ENCODE measurements around the gene IFRD2.

IFRD2 gene

GRCh38 chr3:50302095-50303012 lies 10.1 kb upstream of the IFRD2 start:
- no peak for DNase-seq (ENCODE audit: low read depth)

DNA sequence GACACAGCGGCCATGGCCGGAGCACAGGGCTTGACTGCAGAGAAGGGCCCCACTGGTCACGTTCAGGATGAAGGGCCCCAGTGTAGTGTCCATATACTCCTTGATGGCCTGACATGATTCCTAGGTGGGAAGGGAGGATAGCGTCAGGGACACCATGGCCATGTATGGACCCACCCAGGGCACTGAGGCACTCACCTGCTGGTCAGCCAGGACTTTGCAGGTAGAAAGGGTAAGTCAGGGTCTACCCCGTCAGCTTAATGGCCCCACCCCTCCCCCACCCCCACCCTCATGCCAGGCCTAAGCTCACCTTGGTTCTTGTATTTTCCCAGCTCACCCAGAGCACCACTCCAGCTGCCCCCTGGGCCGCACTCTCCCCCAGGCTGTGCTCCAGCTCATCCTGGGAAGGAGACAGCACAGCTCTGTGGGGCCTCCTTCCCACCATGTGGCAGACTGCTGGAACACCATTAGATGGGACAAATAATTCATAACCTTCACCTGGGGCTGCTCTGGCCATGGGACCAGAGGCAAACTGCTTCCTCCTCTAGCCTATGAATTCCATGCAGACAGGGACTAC lies 8.5 kb upstream of the IFRD2 start:
- no peak for DNase-seq (ENCODE audit: low read depth)

DNA sequence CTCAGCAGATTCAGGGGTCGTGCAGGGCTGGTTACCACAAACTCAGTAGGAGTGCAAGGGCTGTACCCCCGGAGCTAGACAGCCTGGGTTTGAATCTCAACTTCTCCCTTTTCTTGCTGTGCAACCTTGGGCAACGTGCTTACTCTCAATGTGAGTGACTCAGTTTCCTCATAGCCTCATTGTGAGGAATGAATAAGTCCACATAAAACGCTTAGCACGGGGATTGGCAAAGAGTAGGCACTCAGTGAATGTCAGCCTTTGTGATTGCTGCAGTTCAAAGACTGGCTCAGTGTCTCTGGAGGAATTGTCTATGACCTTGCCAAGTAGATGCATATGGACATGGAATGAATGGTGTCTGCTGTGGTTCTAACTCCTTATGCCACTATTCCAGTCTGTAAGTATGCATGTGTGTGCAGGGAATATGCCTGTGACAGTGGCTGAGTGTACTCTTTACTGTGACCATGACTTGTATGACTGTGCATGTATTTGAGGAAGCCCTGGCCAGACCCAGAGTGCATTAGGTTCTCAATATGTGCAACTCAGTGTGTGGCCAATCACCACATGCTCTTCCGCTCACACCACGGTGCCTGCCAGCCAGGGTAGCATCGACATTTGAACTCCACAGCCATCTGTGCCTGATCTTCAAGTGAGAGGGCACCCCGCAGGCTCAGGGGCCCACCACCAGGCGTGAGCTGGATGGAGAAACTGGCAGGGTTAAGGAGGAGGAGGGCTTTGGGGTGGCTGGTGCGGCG lies 7.9 kb upstream of the IFRD2 start:
- DNase-seq (ENCODE audit: low read depth): no peak

GRCh38 chr3:50299638-50299928 lies 7.4 kb upstream of the IFRD2 start:
- no peak for DNase-seq (ENCODE audit: low read depth)

DNA sequence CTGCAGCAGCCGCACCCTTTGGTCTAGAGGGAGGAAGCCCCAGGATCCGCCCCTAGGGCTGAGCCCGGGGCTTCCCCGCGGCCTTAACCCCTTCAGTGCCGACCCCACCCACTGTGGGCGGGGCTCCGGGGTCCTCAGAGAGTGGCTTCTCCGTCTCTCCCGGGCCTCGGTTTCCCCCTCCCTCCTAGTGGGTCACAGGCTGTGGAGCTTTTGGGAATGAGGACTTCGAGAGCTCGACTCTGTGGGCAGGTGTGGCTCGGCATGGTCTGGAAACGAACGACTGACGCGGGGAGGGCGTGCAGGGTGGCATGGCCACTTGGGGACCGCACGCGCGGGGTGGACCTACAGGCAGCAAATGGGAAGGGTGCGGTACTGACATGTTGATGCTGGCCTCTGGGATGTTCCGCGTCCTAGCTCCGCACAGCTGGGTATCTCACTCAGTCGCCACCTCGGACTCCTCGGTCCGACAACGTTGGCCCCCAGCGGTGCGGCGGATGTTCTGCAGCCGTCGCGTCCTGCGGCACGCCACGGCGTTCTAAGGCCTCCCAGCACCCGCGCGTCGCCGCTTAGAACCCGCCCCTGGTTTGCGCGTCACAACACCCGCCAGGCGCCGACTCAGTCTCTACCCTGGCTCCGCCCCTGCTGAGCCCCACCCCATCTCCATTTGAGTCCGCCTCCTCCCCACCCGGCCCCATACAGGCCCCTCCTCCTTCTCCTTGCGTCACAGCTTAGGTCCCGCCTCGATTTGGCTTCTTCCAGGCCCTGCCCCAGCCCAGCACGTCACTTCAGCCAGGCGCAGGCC lies 6.8 kb upstream of the IFRD2 start, which contains the start of the genes HYAL3 and NAA80:
TSS of gene HYAL3 (minus strand) at position 570 of the 802 bp plus-strand sequence. CDS start 3,803 bp downstream, outside the sequence.
TSS of gene NAA80 (minus strand) at position 570 of the 802 bp plus-strand sequence. CDS start 1,942 bp downstream, outside the sequence.
- DNase-seq (ENCODE audit: low read depth): peak; percentile 99

DNA sequence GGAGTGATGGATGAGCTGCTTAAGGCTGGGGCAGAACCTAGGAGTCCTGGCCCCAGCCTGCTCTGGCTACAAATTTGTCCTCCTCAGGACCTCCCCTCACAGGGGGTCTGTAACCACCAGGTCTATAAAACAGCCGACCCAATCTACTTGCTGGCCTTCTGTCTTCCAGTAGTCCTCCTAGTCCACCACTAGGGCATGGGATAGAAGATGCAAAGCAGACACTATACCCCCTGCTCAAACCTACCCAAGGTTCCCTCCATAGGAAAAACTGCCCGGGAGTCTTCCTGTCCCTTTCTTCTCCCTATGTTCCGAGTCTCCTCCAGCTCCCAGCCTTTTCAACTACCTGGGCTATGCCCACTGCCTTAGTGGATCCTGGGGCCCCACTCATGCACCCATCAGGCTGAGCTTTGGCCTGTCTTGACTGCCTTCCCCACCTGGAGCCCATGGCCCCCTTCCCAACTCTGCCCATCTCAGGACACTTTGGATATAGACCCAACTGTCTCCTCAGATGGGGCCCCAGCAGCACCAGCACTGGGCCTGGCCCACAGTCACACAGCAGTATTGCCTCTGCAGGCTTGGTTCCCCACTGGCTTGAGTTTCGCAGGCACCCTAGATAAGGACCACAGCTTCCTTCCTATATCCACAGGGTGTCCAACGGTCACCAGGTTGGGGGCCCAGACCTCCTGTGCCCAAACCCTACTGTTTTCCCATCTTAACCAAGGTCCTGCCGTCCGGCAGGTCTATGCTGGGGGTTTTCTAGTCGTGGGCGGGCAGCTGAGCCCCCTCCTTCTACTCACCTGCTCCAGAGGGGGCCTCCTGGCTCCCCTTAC lies 5.9 kb upstream of the IFRD2 start:
- DNase-seq (ENCODE audit: low read depth): peak; percentile 66

GRCh38 chr3:50297384-50297775 lies 5.2 kb upstream of the IFRD2 start:
- DNase-seq (ENCODE audit: low read depth): no peak

DNA sequence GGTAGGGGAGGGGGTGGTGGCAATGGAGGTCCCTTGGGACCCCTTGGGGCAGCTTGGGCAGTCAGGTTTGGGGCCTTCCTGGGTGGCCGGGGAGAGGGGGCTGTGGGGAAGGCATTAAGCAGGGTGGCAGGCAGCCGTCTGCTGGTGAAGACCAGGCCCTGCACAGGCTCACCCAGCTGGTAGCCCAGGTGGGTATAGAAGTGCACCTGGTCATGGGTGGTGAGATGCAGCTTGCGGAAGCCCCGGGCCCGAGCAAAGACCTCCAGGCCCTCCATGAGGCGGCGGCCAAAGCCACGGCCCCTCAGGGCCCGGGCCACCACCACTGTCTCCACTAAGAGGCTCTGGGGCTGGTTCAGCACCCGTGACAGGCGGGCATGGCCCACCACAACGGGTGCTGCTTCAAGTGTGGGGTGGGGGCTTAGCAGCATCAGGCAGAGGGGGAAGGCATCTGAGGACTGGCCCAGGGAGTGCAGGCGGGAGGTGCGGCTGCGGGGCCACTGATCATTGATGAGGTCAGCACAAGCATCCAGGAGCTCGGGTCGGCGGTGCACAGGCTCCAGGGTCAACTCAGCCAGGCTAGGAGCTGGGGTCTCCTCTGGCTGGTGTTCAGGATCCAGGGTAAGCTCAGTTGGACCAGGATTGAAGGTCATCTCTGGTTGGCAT lies 4.6 kb upstream of the IFRD2 start:
- no peak for DNase-seq (ENCODE audit: low read depth)

DNA sequence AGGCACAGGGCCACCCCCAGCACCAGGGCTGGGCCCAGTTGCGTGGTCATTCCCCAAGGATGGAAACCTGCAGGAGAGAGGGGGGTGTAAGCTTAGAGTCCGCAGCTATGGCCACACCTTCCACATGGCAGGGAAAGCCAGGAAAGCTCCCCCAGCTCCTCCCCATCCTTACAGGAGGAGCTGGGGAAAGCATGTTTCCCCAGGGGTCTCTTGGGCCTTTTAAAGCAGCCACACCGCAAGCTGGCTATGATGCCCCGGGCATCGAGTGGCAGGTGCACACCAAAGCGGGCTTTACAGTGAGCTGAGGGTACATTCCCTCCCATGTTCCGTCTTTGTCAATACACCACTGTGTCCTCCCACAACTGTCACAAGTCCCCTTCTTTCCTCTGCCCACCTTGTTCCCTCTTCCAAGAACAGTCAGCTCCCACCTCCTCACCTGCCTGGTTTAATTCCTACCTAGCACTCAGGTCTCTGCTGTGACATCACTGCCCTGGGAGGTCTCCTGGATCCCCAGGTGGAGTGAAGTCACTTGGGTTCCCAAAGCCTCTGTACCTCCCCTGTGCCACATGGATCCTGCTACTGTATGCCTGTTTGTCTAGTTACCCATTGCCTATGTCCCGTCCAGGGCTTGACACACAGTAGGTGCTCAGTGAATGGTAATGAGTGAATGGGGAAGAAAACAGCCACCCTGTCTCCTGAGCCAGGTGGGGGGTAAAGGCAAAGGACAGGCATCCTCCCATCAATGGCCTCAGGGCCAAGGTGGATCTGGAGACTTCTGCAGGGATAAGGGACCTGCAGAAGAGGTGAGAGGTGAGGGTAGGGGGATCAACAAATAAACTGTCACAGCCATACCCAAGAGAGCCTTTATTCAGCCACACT lies 3.6 kb upstream of the IFRD2 start:
- DNase-seq (ENCODE audit: low read depth): no peak

DNA sequence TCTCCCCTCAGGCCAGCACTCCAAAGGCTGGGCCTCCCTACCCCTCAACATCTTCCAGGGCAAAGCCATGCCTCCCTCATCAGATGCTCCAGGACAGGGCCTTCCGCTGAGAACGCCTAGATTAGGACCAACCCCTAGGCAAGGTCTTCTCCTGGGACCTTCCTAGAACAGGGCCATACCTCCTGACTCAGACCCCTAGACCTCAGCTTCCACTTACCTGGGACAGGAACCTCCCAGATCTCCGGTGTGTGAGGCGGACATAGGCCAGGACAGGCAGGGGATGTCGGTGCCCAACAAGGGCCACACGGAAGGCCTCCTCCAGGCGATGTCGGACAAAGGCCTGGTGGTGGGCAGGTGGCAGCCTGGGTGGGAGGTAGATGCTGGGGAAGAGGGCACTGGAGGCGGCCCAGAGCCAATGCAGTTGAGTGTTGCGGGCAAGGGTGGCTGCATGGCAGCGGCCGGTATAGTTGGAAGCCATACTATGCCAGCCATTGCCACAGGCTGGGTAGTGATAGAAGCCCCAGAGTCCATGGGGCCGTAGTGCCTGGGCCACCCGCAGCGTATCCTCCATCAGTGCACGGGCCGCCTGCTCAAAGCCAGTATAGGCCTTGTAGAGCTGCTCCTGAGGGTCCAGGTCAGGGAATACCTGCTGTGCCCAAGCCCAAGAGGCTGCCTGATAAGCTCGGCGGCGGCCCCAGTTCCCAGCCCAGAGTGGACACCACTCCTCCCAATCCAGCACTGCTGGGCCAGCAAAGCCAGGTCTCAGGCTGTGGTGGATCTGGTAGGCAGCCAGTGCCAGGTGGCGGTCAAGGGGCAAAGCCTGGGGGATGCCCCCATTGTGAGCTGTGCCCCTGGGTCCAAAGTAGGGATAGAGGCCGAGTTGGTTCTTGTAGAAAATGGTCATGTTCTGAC lies 2.5 kb upstream of the IFRD2 start:
- no peak for DNase-seq (ENCODE audit: low read depth)

DNA sequence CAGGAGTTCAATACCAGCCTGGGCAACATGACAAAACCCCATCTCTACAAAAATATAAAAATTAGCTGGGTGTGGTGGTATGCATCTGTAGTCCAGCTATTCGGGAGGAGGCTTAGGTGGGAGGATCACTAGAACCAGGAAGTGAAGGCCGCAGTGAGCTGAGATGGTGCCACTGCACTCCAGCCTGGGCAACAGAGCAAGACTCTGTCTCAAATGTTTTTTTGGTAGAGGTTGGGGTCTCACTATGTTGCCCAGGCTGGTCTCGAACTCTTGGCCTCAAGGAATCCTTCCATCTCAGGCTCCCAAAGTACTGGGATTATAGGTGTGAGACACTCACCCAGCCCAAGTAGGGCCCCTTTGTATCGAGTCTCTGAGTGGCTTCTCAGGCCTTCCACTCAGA lies 1.9 kb upstream of the IFRD2 start:
- no peak for DNase-seq (ENCODE audit: low read depth)

GRCh38 chr3:50293079-50293801 lies 1.0 kb upstream of the IFRD2 start:
- no peak for DNase-seq (ENCODE audit: low read depth)

DNA sequence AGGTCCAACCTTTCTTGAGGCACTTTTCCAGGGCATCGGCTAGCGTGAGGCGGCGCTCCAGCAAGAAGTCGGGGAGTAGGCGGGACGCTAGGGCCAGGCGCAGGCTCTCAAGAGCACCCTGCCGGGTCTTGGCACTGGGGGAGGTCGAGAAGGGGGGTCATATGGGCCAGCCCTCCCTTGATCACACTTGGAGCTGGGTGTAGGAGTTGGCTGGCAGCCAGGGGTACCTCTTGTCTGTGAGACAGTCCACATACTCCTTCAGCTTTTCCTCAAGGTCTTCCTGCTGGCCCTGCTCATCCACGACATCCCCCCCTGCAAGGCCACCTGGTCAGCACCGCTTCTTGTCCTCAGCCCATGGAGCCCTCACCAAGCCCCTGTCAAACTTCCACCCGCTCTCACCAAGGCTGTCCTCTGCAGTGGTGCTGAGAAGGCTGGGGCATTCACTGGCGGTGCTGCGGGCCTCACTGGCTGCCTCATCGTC lies 2.0 kb downstream of the IFRD2 start:
- DNase-seq (ENCODE audit: low read depth): no peak

DNA sequence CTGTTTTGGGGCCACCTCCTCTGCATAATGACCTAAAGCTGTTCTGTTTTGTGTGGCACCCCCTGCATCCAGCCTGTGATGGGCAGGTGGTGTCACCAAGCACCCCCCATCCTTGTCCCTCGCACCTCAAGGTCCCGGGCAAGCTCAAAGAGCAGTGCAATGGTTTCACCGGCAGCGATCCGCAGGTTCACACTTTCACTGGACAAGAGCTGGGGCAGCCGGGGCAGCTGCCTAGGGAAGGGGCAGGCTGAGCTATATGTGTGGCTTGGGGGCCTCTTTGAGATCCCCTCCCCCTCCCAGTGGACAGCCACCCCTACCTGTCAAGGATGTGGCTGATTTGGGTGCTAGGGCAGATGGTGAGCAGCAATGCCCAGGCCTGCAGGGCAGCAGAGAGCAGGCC lies 3.1 kb downstream of the IFRD2 start:
- no peak for DNase-seq (ENCODE audit: low read depth)

GRCh38 chr3:50288387-50289007 lies 3.7 kb downstream of the IFRD2 start:
- no peak for DNase-seq (ENCODE audit: low read depth)

GRCh38 chr3:50287262-50287661 lies 5.0 kb downstream of the IFRD2 start:
- no peak for DNase-seq (ENCODE audit: low read depth)
